AG08395 (cell line): ENCODE results near the gene NEO1.

Experiments
- DNase-seq: peaks from one replicate; pipeline ENCODE4 v3.0.0; 2012; ENCODE audit warnings: mixed read lengths, low spot score

NEO1 gene

GRCh38 chr15:73331501-73331900 is 279.2 kb downstream of the NEO1 start:
- DNase-seq: no peak

- DNase-seq: no peak
Measured at GRCh38 chr15:73331991-73332925, 280.0 kb downstream of the NEO1 start.

GRCh38 chr15:73333001-73333400 is 280.7 kb downstream of the NEO1 start:
- no peak for DNase-seq

DNA sequence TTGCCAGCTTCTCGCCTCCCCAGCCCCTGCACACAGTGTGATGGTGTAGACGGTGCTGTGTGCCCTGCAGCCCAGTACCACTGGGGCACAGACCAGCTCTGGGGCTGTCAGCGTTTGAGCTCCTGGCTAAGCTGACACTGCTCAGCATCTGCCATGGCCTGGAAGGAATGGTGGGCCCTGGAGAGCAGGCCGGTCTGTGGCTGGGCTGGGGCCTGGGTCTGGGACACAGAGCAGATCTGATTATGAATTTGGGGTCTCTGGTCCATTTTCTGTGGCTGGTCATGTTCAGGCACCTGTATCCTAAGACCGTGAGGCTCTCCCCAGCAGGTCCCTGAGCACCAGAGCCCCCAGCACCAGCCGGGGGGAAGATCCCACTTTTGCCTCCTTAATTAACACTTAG is 281.8 kb downstream of the NEO1 start:
- no peak for DNase-seq

- no peak for DNase-seq
Measured at GRCh38 chr15:73335026-73335425, 282.8 kb downstream of the NEO1 start.

DNA sequence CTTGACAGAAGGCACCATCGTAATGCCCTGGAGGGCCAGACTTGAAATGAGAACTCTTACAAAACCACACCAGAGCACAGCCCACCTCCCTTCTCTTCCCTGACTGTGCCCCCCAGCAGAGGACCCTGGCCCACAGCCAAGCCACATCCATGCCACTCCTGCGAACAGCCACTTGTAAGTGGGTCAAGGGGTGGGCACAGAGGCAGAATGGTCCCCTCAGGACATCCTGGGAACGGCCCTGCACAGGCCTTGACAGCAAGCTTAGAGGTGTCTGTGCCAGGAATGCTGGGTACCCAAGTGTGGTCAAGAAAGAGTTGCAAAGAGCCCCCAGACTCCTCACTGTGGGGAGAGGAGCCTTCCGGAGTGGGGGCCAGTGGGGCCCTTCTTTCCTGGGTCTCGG is 283.2 kb downstream of the NEO1 start:
- no peak for DNase-seq

DNA sequence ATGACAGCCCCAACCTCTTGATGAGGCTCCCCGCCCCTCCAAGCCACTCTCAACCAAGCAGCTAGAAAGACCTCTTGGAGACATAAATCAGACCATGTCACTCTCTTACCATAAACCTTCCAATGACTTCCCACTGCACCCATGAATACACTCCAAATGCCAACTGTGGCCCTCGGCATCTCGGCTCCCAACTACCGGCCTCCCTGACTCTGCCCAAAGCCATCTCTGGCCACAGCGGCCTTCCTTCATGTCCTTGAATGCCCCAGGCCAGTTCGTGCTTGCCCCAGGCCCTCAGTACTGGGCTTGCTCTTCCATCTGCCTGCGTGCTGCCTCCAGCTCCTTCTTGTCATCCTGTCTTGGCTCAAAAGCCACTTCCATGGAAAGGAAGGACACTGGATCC is 284.5 kb downstream of the NEO1 start:
- no peak for DNase-seq

- DNase-seq: no peak
Measured at GRCh38 chr15:73337187-73337586, 284.9 kb downstream of the NEO1 start.

- no peak for DNase-seq
Measured at GRCh38 chr15:73338058-73338457, 285.8 kb downstream of the NEO1 start.

DNA sequence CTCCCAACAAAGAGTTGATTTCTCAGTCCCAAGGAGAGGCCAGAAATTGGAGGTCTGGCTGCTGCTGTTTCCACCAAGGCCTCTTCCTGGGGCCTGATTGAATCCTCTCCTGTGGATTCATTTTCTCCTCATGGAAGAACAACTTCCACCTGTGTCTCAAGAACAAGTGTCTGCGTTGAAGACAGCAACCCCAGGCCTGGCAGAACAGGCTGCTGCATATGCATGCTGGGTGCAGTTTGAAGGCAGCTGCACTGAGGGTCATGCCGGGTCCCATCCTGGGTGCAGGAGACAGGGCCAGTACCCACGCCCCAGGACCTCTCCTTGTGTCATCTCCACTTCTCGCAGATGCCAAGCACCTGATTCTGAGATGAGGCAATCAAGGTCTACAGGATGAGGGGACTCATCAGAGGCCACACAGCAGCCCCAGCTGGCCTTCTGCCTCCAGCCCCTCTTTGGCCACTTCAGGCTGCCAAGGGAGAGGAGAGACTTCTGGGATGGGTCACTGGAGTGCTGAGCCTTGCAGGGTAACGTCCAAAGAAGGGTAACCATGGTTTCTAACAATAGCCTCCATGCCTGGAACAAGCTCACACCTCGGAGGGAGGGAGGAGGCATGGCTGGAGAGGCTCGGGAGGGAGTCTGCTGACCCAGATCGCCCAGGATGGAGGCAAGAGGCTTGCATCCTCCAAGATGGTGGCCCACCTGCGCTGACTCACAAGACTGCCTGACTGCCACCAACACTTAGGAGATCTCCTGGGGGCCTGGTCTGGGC is 286.5 kb downstream of the NEO1 start:
- DNase-seq: no peak

DNA sequence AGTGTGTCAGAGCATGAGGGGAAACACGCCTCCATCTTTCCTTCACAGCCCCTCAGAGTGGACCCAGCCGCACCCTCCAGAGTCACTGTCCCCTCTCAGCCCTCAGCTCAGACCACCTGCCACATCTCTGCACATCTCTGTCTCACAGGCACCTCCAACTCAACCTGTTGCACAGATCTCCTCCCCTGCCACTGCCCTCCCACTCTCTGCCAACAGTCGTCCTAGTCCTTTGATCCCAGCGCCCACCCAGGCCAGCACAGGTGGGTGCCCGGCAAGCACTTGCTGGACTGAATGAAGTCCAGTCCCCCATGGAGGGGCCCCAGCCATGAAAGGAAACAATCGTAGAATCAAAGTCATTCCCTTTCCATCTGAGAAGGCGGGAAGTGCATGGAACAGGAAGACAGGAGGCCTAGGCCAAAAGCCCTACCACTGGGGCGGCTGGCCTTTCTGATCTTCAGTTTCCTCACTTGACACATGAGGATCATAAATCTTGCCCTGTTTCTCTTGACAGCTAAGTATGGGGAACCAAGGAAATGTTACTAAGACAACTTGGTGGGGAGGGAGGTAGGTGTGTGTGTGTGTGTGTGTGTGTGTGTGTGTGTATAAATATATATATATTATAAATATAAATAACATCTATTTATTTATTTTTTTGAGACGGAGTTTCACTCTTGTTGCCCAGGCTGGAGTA is 288.4 kb downstream of the NEO1 start:
- no peak for DNase-seq

DNA sequence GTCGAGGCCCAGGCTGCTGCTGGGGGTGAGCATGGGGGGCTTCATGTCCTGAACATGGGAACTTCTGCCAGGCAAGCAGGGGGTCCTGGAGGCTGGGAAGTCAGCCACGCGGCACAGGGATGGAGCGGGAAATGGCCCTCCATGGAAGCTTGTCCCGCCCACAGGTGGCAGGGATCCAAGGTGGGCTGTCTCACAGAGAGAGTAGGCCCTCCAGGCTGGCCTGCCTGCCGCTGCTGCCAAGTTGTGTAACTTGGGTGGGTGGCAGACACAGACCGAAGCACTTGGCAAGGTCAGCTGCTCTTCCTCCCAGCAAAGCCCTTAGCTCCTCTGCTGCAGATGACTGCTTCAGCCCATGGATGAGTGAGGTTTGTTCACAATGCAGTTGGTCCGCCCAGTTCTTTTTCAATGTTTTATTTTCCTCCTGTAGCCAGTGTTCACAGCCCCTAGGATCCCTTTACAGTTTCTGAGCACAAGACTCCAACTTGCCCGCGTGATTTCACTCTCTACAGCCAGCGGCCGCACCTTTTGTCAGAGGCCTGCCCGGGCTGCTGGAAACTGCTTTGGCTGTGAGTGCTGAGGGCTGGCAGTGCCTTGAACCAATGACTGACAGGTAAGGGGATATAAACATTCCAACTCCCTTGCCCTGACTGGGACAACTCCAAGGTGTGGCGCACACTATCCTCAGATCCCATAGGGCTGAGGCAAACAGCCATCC is 289.8 kb downstream of the NEO1 start:
- no peak for DNase-seq

- DNase-seq: peak; percentile 27
Measured at GRCh38 chr15:73344056-73344455, 291.8 kb downstream of the NEO1 start.

DNA sequence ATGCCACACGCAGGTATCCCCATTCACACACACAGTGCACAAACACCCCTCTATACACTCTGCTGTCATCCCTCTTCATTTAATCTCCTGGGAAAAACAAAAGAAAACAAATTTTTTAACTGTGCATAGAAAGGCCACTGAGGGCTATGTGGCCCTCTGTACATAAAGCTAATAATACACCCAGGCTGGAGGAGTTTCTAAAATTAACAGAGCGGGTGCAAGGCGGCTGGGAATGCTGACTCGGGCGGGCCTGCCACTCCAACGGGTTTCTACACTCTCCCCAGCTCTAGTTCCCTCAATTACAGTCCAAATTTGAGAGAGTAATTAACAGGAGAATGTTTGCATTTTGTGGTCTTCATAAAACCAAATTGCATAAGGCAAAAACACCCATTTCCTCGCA is 293.4 kb downstream of the NEO1 start:
- DNase-seq: no peak

DNA sequence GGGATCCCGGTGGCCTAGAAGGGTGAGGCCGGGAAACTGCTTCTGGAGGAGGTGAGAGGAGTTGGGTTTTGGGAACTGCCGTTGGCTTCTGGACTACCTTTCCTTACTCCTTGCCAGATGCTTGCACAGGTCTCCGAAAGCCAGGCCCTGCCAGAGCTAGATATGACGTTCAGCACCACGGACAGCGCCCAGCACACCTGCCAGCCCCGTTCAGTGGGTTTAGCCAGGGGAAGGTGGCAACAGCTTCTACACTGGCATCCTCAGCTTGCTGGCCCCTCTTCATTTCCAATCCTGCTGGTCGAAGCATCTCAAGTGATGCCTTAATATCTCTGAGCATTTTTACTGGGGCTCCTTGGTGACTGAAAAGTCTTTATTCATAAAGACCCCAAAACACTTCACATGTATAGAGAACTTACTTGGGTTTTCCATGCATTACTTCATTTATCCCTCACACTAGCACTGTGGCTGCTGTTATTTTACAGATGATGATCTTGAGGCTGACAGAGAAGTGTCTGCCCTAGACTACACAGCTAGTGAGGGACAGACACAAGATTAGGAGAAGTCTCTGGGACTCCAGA is 294.6 kb downstream of the NEO1 start:
- peak; percentile 34 for DNase-seq

GRCh38 chr15:73349191-73349590 is 296.9 kb downstream of the NEO1 start:
- no peak for DNase-seq

- DNase-seq: no peak
Measured at GRCh38 chr15:73352082-73352481, 299.8 kb downstream of the NEO1 start.

GRCh38 chr15:73353734-73354133 is 301.5 kb downstream of the NEO1 start:
- no peak for DNase-seq

- DNase-seq: no peak
Measured at GRCh38 chr15:73354241-73354640, 302.0 kb downstream of the NEO1 start.
